OCI-LY1 (cell line): Measurements from ENCODE around the gene TMEM53.

Experiments used
- H2AFZ ChIP-seq: fragments of 200-600 bp; sonication (generic), shearing (Covaris generic); 2 replicates; pipeline ENCODE4 v1.6.0; 2014; ENCODE audit warnings: antibody characterized with exemption, mild to moderate bottlenecking, low read length
- H3F3A ChIP-seq: fragments of 200-600 bp; sonication (generic), shearing (Covaris generic); 2 replicates; pipeline ENCODE4 v1.6.0; 2014; ENCODE audit warnings: mild to moderate bottlenecking, antibody characterized with exemption, low read length, moderate library complexity; ENCODE audit not compliant: insufficient read depth
- H3K27ac ChIP-seq: fragments of 200-600 bp; sonication (generic); 2 replicates; pipeline ENCODE4 v1.5.1; 2014; ENCODE audit warnings: low read length, mixed run types, mild to moderate bottlenecking, low read depth; ENCODE audit not compliant: poor library complexity, severe bottlenecking
- H3K27me3 ChIP-seq: fragments of 200-600 bp; sonication (generic); 2 replicates; pipeline ENCODE4 v1.6.0; 2014; ENCODE audit warnings: antibody characterized with exemption, mild to moderate bottlenecking, low read length, moderate library complexity; ENCODE audit not compliant: insufficient read depth
- H3K36me3 ChIP-seq: fragments of 200-600 bp; sonication (generic); 2 replicates; pipeline ENCODE4 v1.6.1; 2014; ENCODE audit warnings: mild to moderate bottlenecking, antibody characterized with exemption, low read length, moderate library complexity, mixed read lengths; ENCODE audit not compliant: insufficient read depth
- H3K4me1 ChIP-seq: fragments of 200-600 bp; sonication (generic); 2 replicates; pipeline ENCODE4 v1.5.1; 2014; ENCODE audit warnings: mild to moderate bottlenecking, low read length, moderate library complexity; ENCODE audit not compliant: insufficient read depth, severe bottlenecking
- H3K4me2 ChIP-seq: fragments of 200-600 bp; sonication (generic), shearing (Covaris generic); 2 replicates; pipeline ENCODE4 v1.6.1; 2014; ENCODE audit warnings: low read length
- H3K4me3 ChIP-seq: fragments of 200-600 bp; sonication (generic); 2 replicates; pipeline ENCODE4 v1.5.1; 2014; ENCODE audit warnings: low read length, low read depth, mild to moderate bottlenecking, mixed read lengths; ENCODE audit not compliant: poor library complexity, severe bottlenecking
- H3K79me2 ChIP-seq: fragments of 200-600 bp; shearing (Covaris generic); 2 replicates; pipeline ENCODE4 v1.6.1; 2016; ENCODE audit warnings: mixed run types, low read length, mixed read lengths; ENCODE audit not compliant: insufficient read depth
- H3K9ac ChIP-seq: fragments of 200-600 bp; sonication (generic), shearing (Covaris generic); 2 replicates; pipeline ENCODE4 v1.6.1; 2014; ENCODE audit warnings: mild to moderate bottlenecking, low read length, mixed read lengths
- H3K9me2 ChIP-seq: fragments of 200-600 bp; sonication (generic), shearing (Covaris generic); 2 replicates; pipeline ENCODE4 v1.6.1; 2014; ENCODE audit warnings: low read depth, mild to moderate bottlenecking, low read length, mixed read lengths
- H3K9me3 ChIP-seq: fragments of 200-600 bp; shearing (Covaris generic); 2 replicates; pipeline ENCODE4 v1.6.1; 2014; ENCODE audit warnings: low read length, mixed read lengths
- H4K20me1 ChIP-seq: fragments of 200-600 bp; sonication (generic), shearing (Covaris generic); 2 replicates; pipeline ENCODE4 v1.6.0; 2016; ENCODE audit warnings: mild to moderate bottlenecking, low read length; ENCODE audit not compliant: insufficient read depth
- CTCF ChIP-seq: fragments of 200-600 bp; sonication (generic), shearing (Covaris generic); IDR thresholded peaks from 2 replicates; pipeline ENCODE4 v1.5.1; 2017; ENCODE audit warnings: mild to moderate bottlenecking, antibody characterized with exemption, low read length, moderate library complexity, mixed read lengths
- EZH2 ChIP-seq: fragments of 200-600 bp; sonication (generic), shearing (Covaris generic); IDR thresholded peaks from 2 replicates; pipeline ENCODE4 v1.8.0; 2017; ENCODE audit warnings: borderline replicate concordance, mixed run types, mild to moderate bottlenecking, antibody characterized with exemption, low read length, moderate library complexity, mixed read lengths

The TMEM53 gene

GRCh38 chr1:44674113-44675000 is at the start of gene TMEM53, which contains the start of gene ARMH1:
Gene TMEM53, minus strand, starts transcription at chr1:44674481. Its CDS starts 90 bp downstream, at chr1:44674391.
Gene ARMH1, plus strand, starts transcription at chr1:44674714. Its CDS starts 14,984 bp downstream, at chr1:44689698.
- Histone ChIP-seq H3K4me2 (peak within 1 kb of the TSS; percentile 92), H3K4me3 (peak within 1 kb of the TSS; percentile 67), H3K9ac (peak within 1 kb of the TSS; percentile 68), H3K9me2 (no peaks in the 10 kb centered on the region), H3K4me1 (peaks cover 33% of the 10 kb centered on the region), H3K27ac (peak within 1 kb of the TSS; percentile 33), H2AFZ (no peak within 1 kb of the TSS), H3K36me3 (no peaks in the 10 kb centered on the region), H3F3A (no peaks in the 10 kb centered on the region), H4K20me1 (no peaks in the 10 kb centered on the region), H3K27me3 (no peaks in the 10 kb centered on the region), H3K9me3 (no peaks in the 10 kb centered on the region), H3K79me2 (no peaks in the 10 kb centered on the region)
- TF ChIP-seq CTCF, result peak; percentile 47
- TF ChIP-seq EZH2, result no peak

- no peaks in the 10 kb centered on the region for H3K79me2 ChIP-seq
- H3K9me3 ChIP-seq, result no peaks in the 10 kb centered on the region
- H3K4me2 ChIP-seq, result peak overlapping the region; percentile 46
- H4K20me1 ChIP-seq, result no peaks in the 10 kb centered on the region
- H3K27ac ChIP-seq, result peak overlapping the region; percentile 94
- H3F3A ChIP-seq, result peaks cover 4% of the 10 kb centered on the region; the same call in 1 of the 2 replicates
- H2AFZ ChIP-seq, result no peak overlapping the region
- no peaks in the 10 kb centered on the region for H3K9me2 ChIP-seq
- H3K9ac ChIP-seq, result peak overlapping the region; percentile 10; the same call in 1 of the 2 replicates
- peak overlapping the region; percentile 14 for H3K4me3 ChIP-seq
- no peak for TF ChIP-seq CTCF
- H3K4me1 ChIP-seq, result peaks cover 39% of the 10 kb centered on the region
- H3K27me3 ChIP-seq, result no peaks in the 10 kb centered on the region
- no peaks in the 10 kb centered on the region for H3K36me3 ChIP-seq
These were observed 49.4 kb upstream of the TMEM53 start for GRCh38 chr1:44723496-44724295.

- peak overlapping the region; percentile 14 for H3K4me3 ChIP-seq
- H3K27ac ChIP-seq, result peak overlapping the region; percentile 94
These were observed 48.8 kb upstream of the TMEM53 start for GRCh38 chr1:44723064-44723463.

More at GRCh38 chr1:44723064-44723463, 48.8 kb upstream of the TMEM53 start:
- Histone ChIP-seq H3K9me3 (no peaks in the 10 kb centered on the region), H2AFZ (no peak overlapping the region), H3K9me2 (no peaks in the 10 kb centered on the region), H3K4me1 (peaks cover 44% of the 10 kb centered on the region), H3F3A (peaks cover 4% of the 10 kb centered on the region; the same call in 1 of the 2 replicates), H3K27me3 (no peaks in the 10 kb centered on the region), H4K20me1 (no peaks in the 10 kb centered on the region), H3K9ac (peak overlapping the region; percentile 41; the same call in 1 of the 2 replicates), H3K4me2 (peak overlapping the region; percentile 46), H3K79me2 (no peaks in the 10 kb centered on the region), H3K36me3 (no peaks in the 10 kb centered on the region)
- TF ChIP-seq CTCF (no peak), EZH2 (no peak)
